Measurements from ENCODE around the gene SNX17. TPM values are rescaled to one million over a fixed set of nuclear protein-coding genes. Genes with fewer than 3 reads are reported as not detected.

Gene SNX17
- total and polyA plus RNA-seq, 2 of the 4 experiments (the other 2 are of a cell fraction), result 102 to 130 TPM

DNA sequence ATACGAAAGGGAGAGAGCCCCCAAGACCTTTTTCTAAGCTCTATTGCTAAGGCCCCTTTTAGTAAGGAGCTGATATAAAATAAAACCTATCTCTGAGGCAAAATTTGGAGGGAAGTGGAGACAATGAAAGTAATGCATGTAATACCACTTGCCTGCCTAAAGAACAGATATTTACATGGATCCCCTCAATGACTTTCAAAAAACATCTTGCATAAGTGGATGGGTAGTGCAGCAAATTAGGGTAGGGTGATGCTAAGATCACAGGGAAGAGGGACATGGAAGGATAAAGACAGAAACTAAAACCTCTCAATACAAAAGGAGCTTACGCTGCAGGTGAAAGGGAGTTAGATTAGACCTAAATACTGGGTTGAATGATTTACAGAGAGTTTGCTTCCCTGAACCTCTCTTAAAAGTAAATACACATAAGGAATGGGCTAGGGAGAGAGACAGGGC, 9.0 kb downstream of the SNX17 start:
- Histone ChIP-seq H3K4me1 (ENCODE audit: control insufficient read depth, insufficient read depth, low read length) (peaks cover 6% of the 10 kb centered on the region), H3K79me1 (ENCODE audit: low read depth in 1 of 2, low read length in 2 of 2) (peaks cover 17 to 48% of the 10 kb centered on the region in 2 experiments; a peak in 3 of 4 replicates), H3K9me3 (ENCODE audit: control insufficient read depth, insufficient read depth, low read length) (no peaks in the 10 kb centered on the region), H4K20me1 (ENCODE audit: insufficient read depth, low read length) (peaks cover 17% of the 10 kb centered on the region; the same call in 1 of the 2 replicates), H3K4me2 (ENCODE audit: low read depth, low read length) (peak overlapping the region; percentile 94), H3K4ac (ENCODE audit: low read depth, low read length) (peak overlapping the region; percentile 93; the same call in 1 of the 2 replicates), H2AK5ac (ENCODE audit: low read depth, low read length) (no peak overlapping the region), H4K8ac (ENCODE audit: low read depth in 2 of 2, low read length in 2 of 2) (peak overlapping the region in 1 of 2 experiments; percentile 95; a peak in 3 of 4 replicates), H3K9ac (ENCODE audit: low read depth, low read length) (peak overlapping the region; percentile 87), H2BK15ac (ENCODE audit: low read depth, low read length) (no peak overlapping the region), H2BK120ac (ENCODE audit: low read depth, low read length) (no peak overlapping the region), H3K23ac (ENCODE audit: low read depth, low read length) (peak overlapping the region; percentile 64; the same call in 1 of the 2 replicates), H3K18ac (ENCODE audit: low read depth, low read length) (no peak overlapping the region), H3K27me3 (ENCODE audit: control insufficient read depth, insufficient read depth, low read length) (no peaks in the 10 kb centered on the region), H2AK9ac (replicated peaks; ENCODE audit: low read depth, low read length, poor library complexity) (peak overlapping the region; percentile 20), H3K9me1 (ENCODE audit: insufficient read depth, low read length) (0 out of 2 replicates have a peak, but pooled peaks cover 3% of the 10 kb centered on the region), H4K5ac (ENCODE audit: low read depth, low read length) (no peak overlapping the region), H2BK20ac (ENCODE audit: low read depth, low read length) (no peak overlapping the region), H3K56ac (ENCODE audit: extremely low read depth, insufficient read depth, low read length) (no peak overlapping the region), H3K4me3 (ENCODE audit: insufficient read depth, low read depth, low read length) (peak overlapping the region; percentile 81; the same call in 1 of the 2 replicates), H2BK5ac (ENCODE audit: low read depth, low read length, poor library complexity, severe bottlenecking) (peak overlapping the region; percentile 83), H2AFZ (replicated peaks; ENCODE audit: low read length, poor library complexity) (no peak overlapping the region), H3K27ac (ENCODE audit: insufficient read depth, low read length) (peak overlapping the region; percentile 75; the same call in 1 of the 2 replicates), H3K14ac (replicated peaks; ENCODE audit: low read depth, low read length) (peak overlapping the region; percentile 56), H4K91ac (ENCODE audit: insufficient read depth, low read depth, low read length) (no peak overlapping the region), H3K36me3 (ENCODE audit: control insufficient read depth, insufficient read depth, low read length) (peaks cover 65% of the 10 kb centered on the region)
- DNase-seq (no peak), ATAC-seq (ENCODE audit: low read depth) (no peak)
- WGBS, 2 experiments (ENCODE audit: extremely low coverage in 2 of 2, insufficient read length in 1 of 2), result no CpG with 5 or more reads among the region's 2 CpGs
- BruUV-seq (replicated peaks), result no TSS peak
- intact Hi-C loops (cut with micrococcal nuclease), result no loop called here
- ChIA-PET POLR2A (ENCODE audit: unreplicated experiment) (interaction anchor here (1.9 kb wide), 1 partner anchor 23 kb away, joined by 5 read pairs; the partner anchor contains the start of gene GTF3C2), CTCF (no interaction called here)
- in situ Hi-C loops (cut with MboI; ENCODE audit: low sequenced_read_pairs), result no loop called here
- TF ChIP-seq MAFK (IDR thresholded peaks at IDR 0.05; ENCODE audit: low read depth, low read length) (no peak), POLR2A (IDR thresholded peaks at IDR 0.05; ENCODE audit: low read depth, low read length) (no peak), MAZ (IDR thresholded peaks at IDR 0.05; ENCODE audit: borderline replicate concordance, low read depth, low read length) (no peak), CEBPB (IDR thresholded peaks at IDR 0.05; ENCODE audit: low read depth, low read length) (no peak), NFE2L2 (IDR thresholded peaks at IDR 0.05; ENCODE audit: low read depth, low read length) (no peak), ELK1 (IDR thresholded peaks at IDR 0.05; ENCODE audit: borderline replicate concordance, low read depth, low read length) (no peak), FOS (IDR thresholded peaks at IDR 0.05; ENCODE audit: low read depth, low read length) (no peak), SMC3 (IDR thresholded peaks at IDR 0.05; ENCODE audit: low read depth, low read length) (no peak), RFX5 (IDR thresholded peaks at IDR 0.05; ENCODE audit: low read depth, low read length) (no peak), RAD21 (IDR thresholded peaks at IDR 0.05; ENCODE audit: low read length) (no peak), RCOR1 (IDR thresholded peaks at IDR 0.05; ENCODE audit: insufficient replicate concordance, low read length) (no peak), MXI1 (IDR thresholded peaks at IDR 0.05; ENCODE audit: borderline replicate concordance, low read depth, low read length) (no peak)
- TF ChIP-seq, protein P1, sequence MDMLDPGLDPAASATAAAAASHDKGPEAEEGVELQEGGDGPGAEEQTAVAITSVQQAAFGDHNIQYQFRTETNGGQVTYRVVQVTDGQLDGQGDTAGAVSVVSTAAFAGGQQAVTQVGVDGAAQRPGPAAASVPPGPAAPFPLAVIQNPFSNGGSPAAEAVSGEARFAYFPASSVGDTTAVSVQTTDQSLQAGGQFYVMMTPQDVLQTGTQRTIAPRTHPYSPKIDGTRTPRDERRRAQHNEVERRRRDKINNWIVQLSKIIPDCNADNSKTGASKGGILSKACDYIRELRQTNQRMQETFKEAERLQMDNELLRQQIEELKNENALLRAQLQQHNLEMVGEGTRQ (IDR thresholded peaks at IDR 0.05; ENCODE audit: low read depth, low read length), result no peak
- TF ChIP-seq, protein P2, sequence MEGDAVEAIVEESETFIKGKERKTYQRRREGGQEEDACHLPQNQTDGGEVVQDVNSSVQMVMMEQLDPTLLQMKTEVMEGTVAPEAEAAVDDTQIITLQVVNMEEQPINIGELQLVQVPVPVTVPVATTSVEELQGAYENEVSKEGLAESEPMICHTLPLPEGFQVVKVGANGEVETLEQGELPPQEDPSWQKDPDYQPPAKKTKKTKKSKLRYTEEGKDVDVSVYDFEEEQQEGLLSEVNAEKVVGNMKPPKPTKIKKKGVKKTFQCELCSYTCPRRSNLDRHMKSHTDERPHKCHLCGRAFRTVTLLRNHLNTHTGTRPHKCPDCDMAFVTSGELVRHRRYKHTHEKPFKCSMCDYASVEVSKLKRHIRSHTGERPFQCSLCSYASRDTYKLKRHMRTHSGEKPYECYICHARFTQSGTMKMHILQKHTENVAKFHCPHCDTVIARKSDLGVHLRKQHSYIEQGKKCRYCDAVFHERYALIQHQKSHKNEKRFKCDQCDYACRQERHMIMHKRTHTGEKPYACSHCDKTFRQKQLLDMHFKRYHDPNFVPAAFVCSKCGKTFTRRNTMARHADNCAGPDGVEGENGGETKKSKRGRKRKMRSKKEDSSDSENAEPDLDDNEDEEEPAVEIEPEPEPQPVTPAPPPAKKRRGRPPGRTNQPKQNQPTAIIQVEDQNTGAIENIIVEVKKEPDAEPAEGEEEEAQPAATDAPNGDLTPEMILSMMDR (conservative IDR thresholded peaks at IDR 0.05; ENCODE audit: low read depth, low read length), result no peak
- dilution Hi-C loops (cut with HindIII; ENCODE audit: low sequenced_read_pairs, unreplicated experiment), result no loop called here

Measured in IMR-90 (cell line).